Bone marrow (tissue), 2 donors: ENCODE results near the gene EPO.
A peak's percentile ranks its signal among the peaks of the same experiment; 100 is the strongest.
"Not testable (repeated sequence)": the region's sequence is repeated elsewhere in the genome, so short reads cannot be mapped to it uniquely, and the experiment has no call there.

Experiments
- DNase-seq, 2 donors: peaks; one replicate each; lab custom pipeline; 2025; lab: John Stamatoyannopoulos, UW

EPO gene

GRCh38 chr7:100682991-100683658, 37.1 kb upstream of the EPO start:
- DNase-seq, result no peak

- DNase-seq, result no peak
Measured at GRCh38 chr7:100683659-100684533, 36.4 kb upstream of the EPO start.

- DNase-seq, result no peak
Measured at GRCh38 chr7:100684534-100685042, 35.7 kb upstream of the EPO start.

GRCh38 chr7:100685049-100685605, 35.1 kb upstream of the EPO start:
- DNase-seq, result no peak

- no peak for DNase-seq
Measured at GRCh38 chr7:100685631-100686145, 34.6 kb upstream of the EPO start.

GRCh38 chr7:100686201-100686821, 34.0 kb upstream of the EPO start:
- DNase-seq, result no peak

- DNase-seq, result no peak
Measured at GRCh38 chr7:100686822-100687211, 33.5 kb upstream of the EPO start.

- no peak for DNase-seq
Measured at GRCh38 chr7:100687261-100687660, 33.0 kb upstream of the EPO start.

GRCh38 chr7:100687751-100688300, 32.4 kb upstream of the EPO start:
- no peak for DNase-seq

- no peak for DNase-seq
Measured at GRCh38 chr7:100688326-100688860, 31.9 kb upstream of the EPO start.

DNA sequence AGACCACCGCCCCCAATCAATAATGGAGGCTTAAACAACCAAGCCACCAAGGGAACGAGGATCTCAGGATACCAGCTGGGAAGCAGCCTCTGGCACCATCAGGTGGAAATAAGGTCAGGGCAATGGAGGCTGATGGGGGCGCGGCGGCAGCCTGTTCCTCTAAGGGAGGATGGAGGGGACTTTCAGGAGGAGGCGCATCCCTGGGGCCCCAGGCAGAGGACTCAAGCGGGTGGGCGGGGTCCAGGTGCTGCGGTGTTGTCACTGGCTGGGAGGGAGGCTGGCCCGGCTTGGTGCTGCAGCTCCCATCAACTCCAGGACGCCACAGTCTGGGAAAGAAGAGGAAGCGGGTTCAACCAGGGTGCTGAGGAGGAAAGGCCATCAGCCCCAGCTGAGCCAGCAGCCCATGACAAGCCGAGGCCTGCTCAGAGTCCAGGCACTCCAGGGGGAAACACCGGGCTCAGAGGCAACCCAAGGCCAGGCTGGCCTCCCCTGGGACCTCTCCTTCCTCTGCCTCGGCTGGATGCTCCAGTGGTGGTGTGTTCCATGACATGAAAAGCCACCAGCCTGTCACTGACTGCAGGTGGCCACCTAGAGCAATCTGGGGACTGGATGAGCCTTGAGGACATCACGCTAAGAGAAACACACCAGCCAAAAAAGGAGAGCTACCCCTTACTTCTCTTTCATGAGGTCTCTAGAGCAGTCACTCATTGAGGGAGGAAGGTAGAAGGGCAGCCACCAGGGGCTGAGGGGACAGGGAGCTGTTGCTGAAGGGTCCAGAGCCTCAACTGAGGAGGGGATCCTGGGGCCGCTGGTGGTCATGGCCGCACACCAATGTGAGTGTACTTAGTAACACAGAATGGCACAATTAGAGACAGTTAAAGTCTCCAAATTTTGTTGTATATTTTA, 30.8 kb upstream of the EPO start:
- DNase-seq, result no peak

DNA sequence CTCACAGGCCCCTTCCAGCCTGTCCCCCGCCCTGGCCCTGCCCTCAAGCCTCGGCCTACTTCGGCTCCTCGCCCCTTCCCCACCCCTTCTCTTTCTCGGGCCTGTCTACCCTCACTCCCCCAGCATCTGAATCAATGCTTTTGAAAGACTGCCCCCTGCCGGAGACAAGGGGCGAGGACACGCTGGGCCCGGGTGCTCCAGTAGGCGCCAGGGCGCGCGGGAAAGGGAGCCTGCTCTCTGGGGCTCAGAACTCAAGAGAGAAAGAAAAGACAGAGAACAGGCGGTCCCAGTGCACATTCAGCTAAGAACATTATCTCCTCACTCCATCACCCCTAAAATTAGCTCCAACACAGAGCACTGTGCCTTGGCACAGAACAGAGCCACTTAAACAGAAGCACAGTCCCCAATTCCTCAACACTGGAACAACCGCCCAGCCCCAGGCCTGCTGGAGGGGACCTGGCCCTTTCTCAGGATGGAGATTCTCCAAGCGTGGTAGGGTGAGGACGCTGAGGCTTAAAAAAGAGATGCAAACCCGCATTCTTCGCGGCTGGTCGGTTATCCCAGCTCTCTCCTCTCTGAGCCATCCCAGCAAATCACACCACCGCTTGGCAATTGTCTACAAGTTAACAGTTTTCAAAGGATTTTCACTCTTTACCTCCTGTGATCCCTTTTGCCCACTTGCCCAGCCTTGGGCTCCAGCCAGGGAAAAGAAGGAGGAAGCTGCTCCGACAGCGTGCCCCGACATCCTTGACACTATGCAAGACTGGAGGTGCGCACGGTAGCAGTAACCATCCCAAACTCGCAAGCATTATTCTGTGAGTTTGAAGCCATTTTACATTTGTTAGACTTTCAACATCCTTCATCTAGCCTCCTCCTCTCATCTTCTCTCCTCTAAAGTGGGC, 28.3 kb upstream of the EPO start:
- DNase-seq, result peak; percentile 28 to 68

DNA sequence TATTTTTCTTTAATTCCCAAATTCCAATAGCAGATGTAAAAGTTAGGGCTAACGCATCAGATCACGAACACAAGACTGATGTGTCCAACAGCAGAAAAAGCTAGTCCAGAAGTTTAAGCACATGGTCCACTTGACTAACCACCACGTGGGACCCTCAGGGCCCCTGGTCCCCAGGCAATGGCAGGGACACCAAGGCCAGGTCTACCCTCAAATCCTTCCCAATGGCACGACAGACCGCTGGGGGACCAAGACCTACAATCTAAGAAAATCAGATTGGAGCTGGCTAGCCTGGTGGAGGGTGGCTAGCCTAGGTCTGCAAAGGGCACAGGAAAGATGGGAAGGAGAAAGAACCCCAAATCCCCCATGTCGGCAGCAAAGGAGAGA, 27.7 kb upstream of the EPO start:
- no peak for DNase-seq

DNA sequence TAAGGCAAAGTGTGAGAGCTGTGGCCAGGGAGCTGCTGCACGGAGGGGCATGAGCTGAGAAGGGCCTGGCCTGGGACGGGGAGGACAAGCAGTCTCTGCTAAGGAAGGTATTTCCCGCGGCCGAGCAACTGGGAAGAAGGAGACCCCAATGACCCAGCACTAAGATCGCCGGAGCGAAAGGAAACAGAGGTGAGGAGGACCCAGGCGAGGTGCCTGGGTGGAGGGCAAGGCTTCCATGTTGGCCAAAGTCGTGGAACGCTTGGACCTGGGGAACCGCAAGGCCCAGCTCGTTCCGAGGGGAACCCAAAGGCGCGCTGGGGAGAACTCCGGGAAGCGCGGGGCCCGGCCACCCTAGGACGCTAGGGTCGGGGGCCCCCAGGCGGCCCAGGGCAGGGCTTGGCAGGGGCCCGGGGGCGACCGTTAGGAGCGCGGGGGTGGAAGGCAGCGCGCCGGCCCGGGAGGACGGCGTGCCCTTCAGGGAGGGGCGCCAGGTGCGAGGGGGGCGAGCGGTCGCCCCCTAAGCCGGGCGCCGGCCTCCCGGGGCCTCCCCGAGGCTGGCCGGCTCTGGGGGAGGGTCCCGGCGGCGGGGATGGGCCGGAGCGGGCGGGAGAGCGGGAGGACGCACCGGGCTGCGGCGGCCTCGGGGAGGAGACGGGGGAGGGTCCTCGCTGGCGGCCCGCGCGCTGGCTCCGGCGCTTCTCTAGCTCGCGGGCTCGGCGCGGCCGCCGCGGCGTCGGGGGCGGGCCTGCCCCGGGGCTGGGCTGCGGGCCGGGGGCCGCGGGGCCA, 26.8 kb upstream of the EPO start:
- DNase-seq, result no peak

DNA sequence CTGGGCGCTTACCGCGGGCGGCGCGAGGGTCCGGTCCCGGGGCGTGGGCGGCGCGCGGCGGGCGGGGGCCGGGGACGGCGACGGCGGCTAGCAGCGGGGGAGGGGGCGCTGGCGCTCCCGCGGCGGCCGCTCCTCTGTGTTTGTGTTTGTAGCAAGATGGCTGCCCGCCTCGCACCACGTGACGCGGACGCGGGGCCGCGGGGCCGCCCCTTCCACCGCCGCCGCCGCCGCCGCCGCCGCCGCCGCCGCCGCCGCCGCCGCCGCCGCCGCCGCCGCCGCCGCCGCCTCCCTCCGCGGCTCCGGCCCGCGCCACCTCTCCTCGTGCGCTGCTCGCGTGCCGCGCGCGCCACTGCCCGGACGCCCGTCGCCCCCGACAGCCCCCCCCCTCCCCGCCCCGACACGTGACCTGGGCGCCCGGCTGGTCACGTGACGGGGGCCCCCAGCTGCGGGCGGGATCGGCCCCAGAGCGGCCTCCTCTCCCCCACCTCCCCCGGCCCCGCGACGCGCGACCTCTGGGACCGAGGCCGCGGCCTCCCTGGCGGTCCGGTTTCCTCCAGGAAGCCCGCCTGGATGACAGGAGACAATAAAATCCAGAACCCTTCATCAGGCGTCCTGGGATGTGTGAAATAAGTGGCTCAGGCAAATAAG, 26.0 kb upstream of the EPO start, which contains the start of gene GIGYF1:
Gene GIGYF1, minus strand, starts transcription at position 153 of the 648 bp plus-strand sequence. CDS start 6,012 bp downstream, outside the sequence.
- peak in 1 of 2 donors; percentile 67 for DNase-seq

DNA sequence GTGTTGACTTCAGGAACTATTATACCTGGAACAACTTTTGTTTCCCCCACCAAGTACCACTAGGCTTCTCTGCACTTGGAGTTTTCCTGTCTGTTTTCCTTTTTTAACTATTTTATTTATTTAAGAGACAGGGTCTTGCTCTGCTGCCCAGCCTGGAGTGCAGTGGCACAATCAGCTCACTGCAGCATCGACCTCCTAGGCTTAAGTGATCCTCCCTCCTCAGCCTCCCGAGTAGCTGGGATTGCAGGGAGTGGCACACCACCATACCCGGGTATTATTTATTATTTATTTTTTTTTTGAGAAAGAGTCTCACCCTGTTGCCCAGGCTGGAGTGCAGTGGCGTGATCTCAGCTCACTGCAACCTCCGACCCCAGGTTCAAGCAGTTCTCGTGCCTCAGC, 24.1 kb upstream of the EPO start:
- no peak for DNase-seq

GRCh38 chr7:100699018-100699417, 21.2 kb upstream of the EPO start:
- DNase-seq, result no peak

DNA sequence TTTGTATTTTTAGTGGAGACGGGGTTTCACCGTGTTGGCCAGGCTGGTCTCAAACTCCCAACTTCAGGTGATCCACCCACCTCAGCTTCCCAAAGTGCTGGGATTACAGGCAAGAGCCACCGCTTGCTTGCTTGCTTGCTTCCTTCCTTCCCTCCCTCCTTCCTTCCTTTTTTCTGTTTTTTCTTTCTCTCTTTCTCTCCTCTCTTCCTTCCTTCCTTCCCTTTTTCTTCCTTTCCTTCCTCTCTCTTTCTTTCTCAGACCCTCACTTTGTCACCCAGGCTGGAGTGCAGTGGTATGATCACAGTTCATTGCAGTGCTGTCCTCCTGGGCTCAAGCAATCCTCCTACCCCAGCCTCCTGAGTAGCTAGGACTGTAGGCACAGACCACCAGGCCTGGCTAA, 19.2 kb upstream of the EPO start:
- not testable (repeated sequence) for DNase-seq
